ENCODE results near the gene PPIE. TPM values are rescaled to one million over a fixed set of nuclear protein-coding genes. Genes with fewer than 3 reads are reported as not detected.
A peak's percentile ranks its signal among the peaks of the same experiment; 100 is the strongest.

PPIE gene
- total RNA-seq, 3 donors from 2014 or later (not counting 1 experiment from before 2014, with no cell fraction given): 44.3 to 62.8 (median 59.8) TPM

DNA sequence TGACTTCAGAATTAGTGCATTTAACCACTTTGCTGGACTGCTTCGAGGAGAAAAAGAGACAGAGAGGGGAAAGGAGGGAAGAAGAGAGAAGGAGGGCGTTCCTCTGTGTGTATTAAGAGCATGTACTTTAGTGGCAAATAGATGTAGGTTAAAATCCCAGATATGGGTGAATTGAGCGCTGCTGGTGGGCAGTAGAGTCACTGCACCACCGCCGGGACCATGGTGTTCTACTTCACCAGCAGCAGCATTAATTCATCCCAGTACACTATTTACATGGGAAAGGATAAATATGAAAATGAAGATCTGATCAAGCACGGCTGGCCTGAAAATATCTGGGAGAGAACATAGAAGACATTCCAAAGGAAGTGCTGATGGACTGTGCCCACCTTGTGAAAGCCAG lies 20.9 kb upstream of the PPIE start:
- no peak overlapping the region for H3K4me3 Mint-ChIP-seq
- H3K4me1 Mint-ChIP-seq: no peaks in the 10 kb centered on the region
- ATAC-seq (no peak), DNase-seq (no peak)
- H3K9me3 Mint-ChIP-seq: no peaks in the 10 kb centered on the region
- peaks cover 29 to 51% of the 10 kb centered on the region in 2 donors for H3K27me3 Mint-ChIP-seq (ENCODE audit: low read depth in 2 of 2)
- intact Hi-C loops (cut with micrococcal nuclease): no loop called here
- no peak overlapping the region for H3K27ac Mint-ChIP-seq
- no peak overlapping the region for H3K4me3 ChIP-seq (ENCODE audit: low read length)
- peaks cover 14% of the 10 kb centered on the region for H3K27me3 ChIP-seq (ENCODE audit: control insufficient read depth, insufficient read depth, low read length)
- WGBS (ENCODE audit: insufficient coverage): 54% methylated on average over 3 of the region's 6 CpGs
- no peaks in the 10 kb centered on the region for H3K4me1 ChIP-seq (ENCODE audit: control insufficient read depth, insufficient read depth, low read length)
- no peaks in the 10 kb centered on the region for H3K9me3 ChIP-seq (ENCODE audit: control insufficient read depth, insufficient read depth, low read length)
- no peaks in the 10 kb centered on the region for H3K36me3 Mint-ChIP-seq
- H3K36me3 ChIP-seq (ENCODE audit: control insufficient read depth, insufficient read depth, low read length): no peaks in the 10 kb centered on the region
- TF ChIP-seq, protein P1, sequence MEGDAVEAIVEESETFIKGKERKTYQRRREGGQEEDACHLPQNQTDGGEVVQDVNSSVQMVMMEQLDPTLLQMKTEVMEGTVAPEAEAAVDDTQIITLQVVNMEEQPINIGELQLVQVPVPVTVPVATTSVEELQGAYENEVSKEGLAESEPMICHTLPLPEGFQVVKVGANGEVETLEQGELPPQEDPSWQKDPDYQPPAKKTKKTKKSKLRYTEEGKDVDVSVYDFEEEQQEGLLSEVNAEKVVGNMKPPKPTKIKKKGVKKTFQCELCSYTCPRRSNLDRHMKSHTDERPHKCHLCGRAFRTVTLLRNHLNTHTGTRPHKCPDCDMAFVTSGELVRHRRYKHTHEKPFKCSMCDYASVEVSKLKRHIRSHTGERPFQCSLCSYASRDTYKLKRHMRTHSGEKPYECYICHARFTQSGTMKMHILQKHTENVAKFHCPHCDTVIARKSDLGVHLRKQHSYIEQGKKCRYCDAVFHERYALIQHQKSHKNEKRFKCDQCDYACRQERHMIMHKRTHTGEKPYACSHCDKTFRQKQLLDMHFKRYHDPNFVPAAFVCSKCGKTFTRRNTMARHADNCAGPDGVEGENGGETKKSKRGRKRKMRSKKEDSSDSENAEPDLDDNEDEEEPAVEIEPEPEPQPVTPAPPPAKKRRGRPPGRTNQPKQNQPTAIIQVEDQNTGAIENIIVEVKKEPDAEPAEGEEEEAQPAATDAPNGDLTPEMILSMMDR (IDR thresholded peaks at IDR 0.05): no peak
- no peak overlapping the region for H3K27ac ChIP-seq (ENCODE audit: low read length)

GRCh38 chr1:39720094-39720999 lies 18.3 kb upstream of the PPIE start:
- Mint-ChIP-seq H3K36me3 (no peaks in the 10 kb centered on the region), H3K9me3 (no peaks in the 10 kb centered on the region)

DNA sequence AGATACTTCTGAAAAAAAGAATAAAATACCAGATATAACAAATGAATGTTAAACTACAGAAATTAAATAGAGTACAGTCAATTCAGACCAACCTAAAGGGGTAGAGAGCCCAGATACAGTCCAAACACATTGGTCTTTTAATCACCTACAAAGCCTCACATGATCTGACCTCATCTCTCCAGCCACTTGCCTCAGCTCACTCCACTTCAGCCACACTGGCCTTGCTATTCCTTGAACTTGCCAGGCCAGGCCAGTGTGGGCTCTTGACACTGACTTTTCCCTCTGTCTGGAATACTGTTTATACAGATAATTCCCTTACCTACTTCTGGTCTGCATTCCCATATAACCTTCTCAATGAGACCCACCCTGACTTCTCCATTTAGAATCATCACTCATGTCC lies 17.0 kb upstream of the PPIE start:
- Histone ChIP-seq H3K27ac (ENCODE audit: low read length) (no peak overlapping the region), H3K36me3 (ENCODE audit: control insufficient read depth, insufficient read depth, low read length) (no peaks in the 10 kb centered on the region), H3K4me1 (ENCODE audit: control insufficient read depth, insufficient read depth, low read length) (no peaks in the 10 kb centered on the region), H3K4me3 (ENCODE audit: low read length) (no peak overlapping the region), H3K9me3 (ENCODE audit: control insufficient read depth, insufficient read depth, low read length) (no peaks in the 10 kb centered on the region), H3K27me3 (ENCODE audit: control insufficient read depth, insufficient read depth, low read length) (peaks cover 14% of the 10 kb centered on the region)
- no peaks in the 10 kb centered on the region for H3K36me3 Mint-ChIP-seq
- H3K27ac Mint-ChIP-seq: no peak overlapping the region
- TF ChIP-seq, protein P1 (IDR thresholded peaks at IDR 0.05): no peak
- H3K27me3 Mint-ChIP-seq (ENCODE audit: low read depth in 2 of 2): peaks cover 35 to 50% of the 10 kb centered on the region in 2 donors
- DNase-seq (no peak), ATAC-seq (no peak)
- no peaks in the 10 kb centered on the region for H3K9me3 Mint-ChIP-seq
- H3K4me3 Mint-ChIP-seq: no peak overlapping the region
- intact Hi-C loops (cut with micrococcal nuclease): loop anchor here (2.0 to 5.0 kb wide), 3 partner anchors 19 to 69 kb away; partner anchors contain the start of gene NT5C1A
- H3K4me1 Mint-ChIP-seq: peaks cover 0 to under 1% of the 10 kb centered on the region in 2 donors

More at GRCh38 chr1:39720094-39720999, 18.3 kb upstream of the PPIE start:
- intact Hi-C loops (cut with micrococcal nuclease): loop anchor here (1.0 to 5.0 kb wide), 4 partner anchors 18 to 114 kb away; partner anchors contain the start of gene NT5C1A
- TF ChIP-seq, protein P1 (IDR thresholded peaks at IDR 0.05): peak; percentile 88
- Histone ChIP-seq H3K36me3 (ENCODE audit: control insufficient read depth, insufficient read depth, low read length) (no peaks in the 10 kb centered on the region), H3K27ac (ENCODE audit: low read length) (no peak overlapping the region), H3K4me1 (ENCODE audit: control insufficient read depth, insufficient read depth, low read length) (no peaks in the 10 kb centered on the region), H3K9me3 (ENCODE audit: control insufficient read depth, insufficient read depth, low read length) (no peaks in the 10 kb centered on the region), H3K27me3 (ENCODE audit: control insufficient read depth, insufficient read depth, low read length) (peaks cover 14% of the 10 kb centered on the region), H3K4me3 (ENCODE audit: low read length) (no peak overlapping the region)
- DNase-seq (peak in 1 of 2 donors; percentile 85), ATAC-seq (peak; percentile 78 to 85 (median 82))
- 49% methylated on average over 7 of the region's 7 CpGs for WGBS (ENCODE audit: insufficient coverage)
- no peaks in the 10 kb centered on the region for H3K4me1 Mint-ChIP-seq
- no peak overlapping the region for H3K4me3 Mint-ChIP-seq
- H3K27me3 Mint-ChIP-seq (ENCODE audit: low read depth in 2 of 2): peaks cover 32 to 46% of the 10 kb centered on the region in 2 donors
- no peak overlapping the region for H3K27ac Mint-ChIP-seq

Data from natural killer cell (primary cell).